ENCODE results near the gene DYNLL2.
A peak's percentile ranks its signal among the peaks of the same experiment; 100 is the strongest.

The DYNLL2 gene

DNA sequence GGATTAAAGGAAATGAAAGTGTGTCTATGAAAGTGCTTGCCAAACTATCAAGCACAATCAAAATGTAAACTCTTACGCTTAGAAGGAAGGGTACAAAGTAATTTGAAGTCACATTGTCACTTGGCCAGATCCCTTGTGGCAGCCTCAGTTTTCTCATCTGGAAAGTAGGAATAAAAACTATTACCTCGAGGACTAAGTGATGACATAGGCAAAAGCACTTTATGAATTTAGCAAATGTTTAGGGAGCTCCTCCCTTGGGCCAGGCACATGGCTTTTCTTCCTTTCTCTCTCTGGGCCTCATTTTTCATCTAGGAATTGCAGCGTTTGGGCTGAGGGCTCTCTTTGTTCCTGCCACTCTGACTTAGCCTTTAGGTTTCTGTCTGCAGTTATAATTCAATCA lies 28.5 kb downstream of the DYNLL2 start:
- H3K4me3 ChIP-seq (ENCODE audit: control insufficient read depth, low read depth, low read length) = no peak overlapping the region
- DNase-seq (ENCODE audit: low read depth) = no peak
- TF ChIP-seq, protein P1, sequence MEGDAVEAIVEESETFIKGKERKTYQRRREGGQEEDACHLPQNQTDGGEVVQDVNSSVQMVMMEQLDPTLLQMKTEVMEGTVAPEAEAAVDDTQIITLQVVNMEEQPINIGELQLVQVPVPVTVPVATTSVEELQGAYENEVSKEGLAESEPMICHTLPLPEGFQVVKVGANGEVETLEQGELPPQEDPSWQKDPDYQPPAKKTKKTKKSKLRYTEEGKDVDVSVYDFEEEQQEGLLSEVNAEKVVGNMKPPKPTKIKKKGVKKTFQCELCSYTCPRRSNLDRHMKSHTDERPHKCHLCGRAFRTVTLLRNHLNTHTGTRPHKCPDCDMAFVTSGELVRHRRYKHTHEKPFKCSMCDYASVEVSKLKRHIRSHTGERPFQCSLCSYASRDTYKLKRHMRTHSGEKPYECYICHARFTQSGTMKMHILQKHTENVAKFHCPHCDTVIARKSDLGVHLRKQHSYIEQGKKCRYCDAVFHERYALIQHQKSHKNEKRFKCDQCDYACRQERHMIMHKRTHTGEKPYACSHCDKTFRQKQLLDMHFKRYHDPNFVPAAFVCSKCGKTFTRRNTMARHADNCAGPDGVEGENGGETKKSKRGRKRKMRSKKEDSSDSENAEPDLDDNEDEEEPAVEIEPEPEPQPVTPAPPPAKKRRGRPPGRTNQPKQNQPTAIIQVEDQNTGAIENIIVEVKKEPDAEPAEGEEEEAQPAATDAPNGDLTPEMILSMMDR (conservative IDR thresholded peaks at IDR 0.05; ENCODE audit: control insufficient read depth, insufficient read depth, low read depth, low read length) = no peak

DNA sequence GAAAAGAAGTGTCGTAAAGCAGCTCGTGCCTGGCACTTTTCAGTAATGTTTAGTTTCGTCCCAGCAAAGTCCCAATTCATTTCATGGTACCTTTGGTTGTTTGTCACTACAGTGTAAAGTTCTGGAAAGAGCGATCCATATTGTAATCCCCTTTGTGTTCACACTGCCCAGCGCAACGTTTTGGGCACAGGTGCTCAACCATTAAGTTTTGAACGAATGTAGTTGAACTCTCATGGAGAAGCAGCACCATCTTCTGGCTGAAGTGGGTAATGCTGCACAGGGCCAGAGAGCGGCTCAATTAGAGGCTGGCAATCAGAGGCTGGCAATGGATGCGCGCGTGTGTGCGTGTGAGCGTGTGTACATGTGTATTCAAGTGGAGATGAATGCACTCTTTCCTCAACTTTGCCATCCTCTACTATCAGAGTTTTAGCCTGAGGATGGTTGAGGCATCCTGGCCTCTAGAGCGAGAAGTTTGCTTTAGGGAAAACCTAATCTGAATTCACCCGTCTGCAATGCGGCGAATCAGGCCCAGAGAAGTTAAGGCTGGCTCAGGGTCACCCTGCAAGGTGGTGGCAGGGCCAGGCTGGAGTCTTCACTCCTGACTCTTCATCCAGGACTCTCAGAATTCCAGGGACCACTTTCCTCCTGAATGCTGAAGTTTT lies 29.9 kb downstream of the DYNLL2 start:
- H3K4me3 ChIP-seq (ENCODE audit: control insufficient read depth, low read depth, low read length) = no peak overlapping the region
- peak; percentile 66 for DNase-seq (ENCODE audit: low read depth)
- TF ChIP-seq, protein P1 (conservative IDR thresholded peaks at IDR 0.05; ENCODE audit: control insufficient read depth, insufficient read depth, low read depth, low read length) = peak; percentile 95

DNA sequence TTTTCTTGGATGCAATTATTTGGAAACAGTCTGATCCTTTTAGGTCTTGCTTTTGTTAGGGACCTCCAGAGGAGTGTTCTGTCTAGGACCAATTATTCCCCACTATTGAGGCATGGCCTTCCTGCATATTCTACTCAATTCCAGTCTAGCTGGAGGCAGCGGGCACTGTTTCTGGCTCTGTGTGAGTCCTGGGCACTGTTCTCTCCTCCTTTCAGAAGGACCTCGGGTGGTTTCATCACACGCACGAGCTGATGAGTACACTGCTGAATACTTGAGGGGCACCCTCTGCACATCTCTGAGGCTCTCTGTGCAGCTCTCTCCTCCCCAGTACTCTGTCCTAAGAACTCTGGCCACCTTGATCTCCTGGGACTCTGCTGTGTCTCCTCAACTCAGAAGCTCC lies 30.7 kb downstream of the DYNLL2 start:
- no peak overlapping the region for H3K4me3 ChIP-seq (ENCODE audit: control insufficient read depth, low read depth, low read length)
- DNase-seq (ENCODE audit: low read depth) = no peak
- TF ChIP-seq, protein P1 (conservative IDR thresholded peaks at IDR 0.05; ENCODE audit: control insufficient read depth, insufficient read depth, low read depth, low read length) = no peak

DNA sequence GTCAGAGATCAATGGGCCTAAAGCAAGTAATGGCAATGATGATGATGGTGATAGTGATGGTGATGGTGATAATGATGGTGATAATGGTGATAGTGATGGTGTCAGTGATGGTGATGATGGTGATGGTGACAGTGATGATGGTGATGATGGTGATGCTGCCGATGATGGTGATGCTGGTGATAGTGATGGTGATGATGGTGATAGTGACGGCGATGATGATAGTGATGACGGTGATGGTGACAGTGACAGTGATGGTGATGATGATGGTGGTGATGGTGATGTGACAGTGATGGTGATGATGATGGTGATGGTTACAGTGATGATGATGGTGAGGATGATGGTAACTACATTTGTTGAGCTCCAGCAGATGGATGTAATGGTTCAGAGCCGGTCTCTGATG lies 34.2 kb downstream of the DYNLL2 start:
- no peak overlapping the region for H3K4me3 ChIP-seq (ENCODE audit: control insufficient read depth, low read depth, low read length)
- DNase-seq (ENCODE audit: low read depth) = no peak
- TF ChIP-seq, protein P1 (conservative IDR thresholded peaks at IDR 0.05; ENCODE audit: control insufficient read depth, insufficient read depth, low read depth, low read length) = no peak

DNA sequence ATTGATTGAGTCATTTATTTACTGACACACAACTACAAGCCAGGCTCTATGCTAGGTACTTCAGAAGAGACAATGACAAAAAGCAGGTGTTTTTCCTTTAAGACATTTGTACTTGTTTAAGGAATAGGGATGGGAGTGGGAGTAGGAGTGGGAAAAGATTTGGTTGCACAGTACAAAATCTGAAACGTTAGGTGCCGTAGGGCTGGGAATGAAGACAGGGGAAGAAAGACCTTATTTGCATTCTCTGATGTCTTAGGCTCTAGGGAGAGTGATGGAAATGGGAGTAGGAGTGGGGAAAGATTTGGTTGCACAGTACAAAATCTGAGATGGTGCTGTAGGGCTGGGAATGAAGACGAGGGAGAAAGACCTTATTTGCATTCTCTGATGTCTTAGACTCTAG lies 36.3 kb downstream of the DYNLL2 start:
- no peak overlapping the region for H3K4me3 ChIP-seq (ENCODE audit: control insufficient read depth, low read depth, low read length)
- TF ChIP-seq, protein P1 (conservative IDR thresholded peaks at IDR 0.05; ENCODE audit: control insufficient read depth, insufficient read depth, low read depth, low read length) = no peak
- DNase-seq (ENCODE audit: low read depth) = no peak

DNA sequence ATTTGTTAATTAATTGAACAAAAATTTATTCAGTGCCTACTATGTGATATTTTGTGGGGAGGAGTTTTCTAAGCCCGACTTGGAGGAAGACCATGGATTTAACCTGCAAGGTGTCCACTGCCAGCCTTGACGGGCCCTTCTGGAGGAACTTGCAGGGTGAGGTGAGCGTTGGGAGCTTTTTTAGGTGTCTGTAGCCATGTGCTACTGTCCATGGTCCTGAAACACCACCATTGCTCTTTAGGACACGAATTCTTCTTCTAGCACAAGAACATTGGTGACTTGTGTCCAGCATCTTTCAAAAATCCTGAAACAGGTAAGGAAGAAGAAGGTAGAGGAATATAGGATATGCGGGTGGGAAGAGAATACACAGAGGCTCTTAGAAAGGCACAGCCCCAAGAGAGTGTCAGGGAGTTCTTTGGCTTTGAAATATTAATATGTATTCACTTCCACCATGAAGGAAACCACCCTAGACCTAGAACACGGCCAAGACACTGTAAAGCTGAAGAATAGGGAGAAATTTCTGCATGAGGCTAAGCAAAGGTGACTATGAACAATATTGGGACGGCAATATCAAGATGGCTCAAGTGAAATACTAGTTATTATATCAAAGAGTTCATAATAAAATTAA lies 37.1 kb downstream of the DYNLL2 start:
- no peak overlapping the region for H3K4me3 ChIP-seq (ENCODE audit: control insufficient read depth, low read depth, low read length)
- TF ChIP-seq, protein P1 (conservative IDR thresholded peaks at IDR 0.05; ENCODE audit: control insufficient read depth, insufficient read depth, low read depth, low read length) = no peak
- DNase-seq (ENCODE audit: low read depth) = peak; percentile 61
